Endodermal cell (in vitro differentiated cells): ENCODE measurements around the gene ACOX3. TPM values are rescaled to one million over a fixed set of nuclear protein-coding genes. Genes with fewer than 3 reads are reported as not detected.
A peak's percentile ranks its signal among the peaks of the same experiment; 100 is the strongest.

Source experiments
- DNase-seq: peaks from one replicate; pipeline ENCODE4 v3.0.0-alpha.2; 2017
- H3K27ac ChIP-seq: 2 replicates; pipeline ENCODE4 v1.5.1; 2013; ENCODE audit warnings: mild to moderate bottlenecking, low read depth, low read length, moderate library complexity
- H3K27me3 ChIP-seq: 2 replicates; pipeline ENCODE4 v1.6.1; 2013; ENCODE audit warnings: mild to moderate bottlenecking, low read length, moderate library complexity; ENCODE audit not compliant: insufficient read depth, control insufficient read depth, poor library complexity, severe bottlenecking
- H3K36me3 ChIP-seq: 2 replicates; pipeline ENCODE4 v1.7.0; 2013; ENCODE audit warnings: mild to moderate bottlenecking, low read length, moderate library complexity; ENCODE audit not compliant: control insufficient read depth, insufficient read depth
- H3K4me1 ChIP-seq: one replicate; pipeline ENCODE4 v1.7.0; 2013; ENCODE audit warnings: low read length; ENCODE audit not compliant: control insufficient read depth, insufficient read depth
- H3K4me3 ChIP-seq: 2 replicates; pipeline ENCODE4 v1.5.1; 2013; ENCODE audit warnings: mild to moderate bottlenecking, low read length, moderate library complexity
- H3K9ac ChIP-seq: 2 replicates; pipeline ENCODE4 v1.6.1; 2013; ENCODE audit warnings: mild to moderate bottlenecking, low read length, moderate library complexity; ENCODE audit not compliant: poor library complexity, severe bottlenecking; ENCODE audit errors: extremely low read depth
- H3K9me3 ChIP-seq: 2 replicates; pipeline ENCODE4 v1.6.1; 2013; ENCODE audit warnings: mild to moderate bottlenecking, low read length, moderate library complexity; ENCODE audit not compliant: control insufficient read depth
- H3K27ac Mint-ChIP-seq: 2 replicates; pipeline ENCODE4 v1.8.0; 2020; ENCODE audit warnings: mixed read lengths
- H3K27me3 Mint-ChIP-seq: 2 replicates; pipeline ENCODE4 v1.8.0; 2021; ENCODE audit warnings: mild to moderate bottlenecking, mixed read lengths; ENCODE audit not compliant: insufficient read depth
- H3K36me3 Mint-ChIP-seq: 2 replicates; pipeline ENCODE4 v1.8.0; 2020; ENCODE audit warnings: low read depth, mixed read lengths
- H3K4me1 Mint-ChIP-seq: 2 replicates; pipeline ENCODE4 v1.8.0; 2020; ENCODE audit warnings: mixed read lengths
- H3K4me3 Mint-ChIP-seq: 2 replicates; pipeline ENCODE4 v1.8.0; 2020; ENCODE audit warnings: mild to moderate bottlenecking, moderate library complexity, mixed read lengths
- H3K9me3 Mint-ChIP-seq: 2 replicates; pipeline ENCODE4 v1.8.0; 2020; ENCODE audit warnings: mild to moderate bottlenecking, mixed read lengths
- WGBS, 2 experiments: methylation state at CpG; one replicate each; pipeline versions ENCODE4 v1.1.5 to v1.1.7; 2013; ENCODE audit warnings: missing lambda C conversion rate in 2 of 2, mixed read lengths in 1 of 2; ENCODE audit not compliant: insufficient coverage in 1 of 2, insufficient read length in 1 of 2; 5-methylcytosine and 5-hydroxymethylcytosine counted together
- total RNA-seq, 2 donors: library from RNA; stranded (reverse); fragmentation: NEBNext Ultra II Directional in 1 of 2; extraction: Animal tissue kit (Norgen Biotek cat#: 25700) in 1 of 2; gene quantifications; 2 replicates in 1 of 2; 3 replicates in 1 of 2; pipeline ENCODE4 v1.2.1, GENCODE V29; 2021
- TF ChIP-seq, protein P1 (sequence below): fragments of 200-600 bp; sonication (generic); conservative IDR thresholded peaks from 2 replicates; pipeline ENCODE4 v1.5.0; 2021; ENCODE audit warnings: antibody characterized with exemption, mild to moderate bottlenecking

The ACOX3 gene
- total RNA-seq, 2 donors from 2014 or later: 55.1 to 146 TPM

GRCh38 chr4:8442596-8443358, 2.3 kb upstream of the ACOX3 start:
- Mint-ChIP-seq H3K9me3 (peaks cover 28% of the 10 kb centered on the region), H3K36me3 (peaks cover 20% of the 10 kb centered on the region), H3K27ac (no peak overlapping the region), H3K4me1 (peaks cover 28% of the 10 kb centered on the region), H3K27me3 (no peaks in the 10 kb centered on the region), H3K4me3 (peak overlapping the region; percentile 84)
- peak overlapping the region; percentile 92 for H3K4me3 ChIP-seq
- no peaks in the 10 kb centered on the region for H3K4me1 ChIP-seq
- H3K27ac ChIP-seq: no peak overlapping the region
- DNase-seq: no peak
- H3K9me3 ChIP-seq: peaks cover 21% of the 10 kb centered on the region
- TF ChIP-seq, protein P1, sequence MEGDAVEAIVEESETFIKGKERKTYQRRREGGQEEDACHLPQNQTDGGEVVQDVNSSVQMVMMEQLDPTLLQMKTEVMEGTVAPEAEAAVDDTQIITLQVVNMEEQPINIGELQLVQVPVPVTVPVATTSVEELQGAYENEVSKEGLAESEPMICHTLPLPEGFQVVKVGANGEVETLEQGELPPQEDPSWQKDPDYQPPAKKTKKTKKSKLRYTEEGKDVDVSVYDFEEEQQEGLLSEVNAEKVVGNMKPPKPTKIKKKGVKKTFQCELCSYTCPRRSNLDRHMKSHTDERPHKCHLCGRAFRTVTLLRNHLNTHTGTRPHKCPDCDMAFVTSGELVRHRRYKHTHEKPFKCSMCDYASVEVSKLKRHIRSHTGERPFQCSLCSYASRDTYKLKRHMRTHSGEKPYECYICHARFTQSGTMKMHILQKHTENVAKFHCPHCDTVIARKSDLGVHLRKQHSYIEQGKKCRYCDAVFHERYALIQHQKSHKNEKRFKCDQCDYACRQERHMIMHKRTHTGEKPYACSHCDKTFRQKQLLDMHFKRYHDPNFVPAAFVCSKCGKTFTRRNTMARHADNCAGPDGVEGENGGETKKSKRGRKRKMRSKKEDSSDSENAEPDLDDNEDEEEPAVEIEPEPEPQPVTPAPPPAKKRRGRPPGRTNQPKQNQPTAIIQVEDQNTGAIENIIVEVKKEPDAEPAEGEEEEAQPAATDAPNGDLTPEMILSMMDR: no peak
- peak overlapping the region; percentile 74 for H3K9ac ChIP-seq
- peaks cover 57% of the 10 kb centered on the region for H3K36me3 ChIP-seq
- H3K27me3 ChIP-seq: no peaks in the 10 kb centered on the region
- WGBS, 2 experiments: 67 to 78% methylated on average over 8 to 10 of the region's 10 CpGs

DNA sequence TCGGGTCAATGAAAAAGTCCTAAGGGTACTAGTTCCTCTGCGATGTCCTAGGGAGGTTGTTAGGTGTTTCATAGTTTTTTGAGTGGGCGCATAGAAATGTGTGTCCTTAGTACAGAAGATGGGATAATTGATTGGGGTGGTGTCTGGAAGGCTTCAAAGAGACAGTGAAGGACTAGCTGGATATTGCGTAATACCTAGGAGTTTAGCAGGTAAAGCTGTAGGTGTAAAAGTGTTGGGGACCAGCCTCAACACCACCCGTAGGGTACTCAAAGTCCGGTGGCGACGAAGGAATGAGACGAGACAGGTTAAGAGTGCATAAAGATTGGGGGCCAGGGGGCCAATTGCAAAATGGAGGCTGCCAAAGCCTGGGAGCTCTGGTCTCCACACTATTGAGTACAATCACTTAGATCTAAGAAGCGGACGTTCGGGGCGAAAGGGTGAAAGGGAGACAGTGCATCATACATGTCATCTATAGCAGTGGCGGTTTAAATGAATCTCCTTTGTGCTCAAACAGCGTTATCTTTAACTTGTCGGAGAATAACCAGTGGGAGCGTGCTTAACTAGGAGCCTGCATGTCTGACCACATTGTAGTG, 1.1 kb upstream of the ACOX3 start:
- H3K36me3 ChIP-seq: peaks cover 46% of the 10 kb centered on the region
- peaks cover 20% of the 10 kb centered on the region for H3K36me3 Mint-ChIP-seq
- no peaks in the 10 kb centered on the region for H3K27me3 Mint-ChIP-seq

GRCh38 chr4:8439914-8440491, 520 bp downstream of the ACOX3 start:
- H3K36me3 ChIP-seq: peaks cover 30% of the 10 kb centered on the region
- Mint-ChIP-seq H3K4me1 (peaks cover 33% of the 10 kb centered on the region), H3K27ac (peak overlapping the region; percentile 98), H3K9me3 (peaks cover 42% of the 10 kb centered on the region), H3K27me3 (no peaks in the 10 kb centered on the region), H3K4me3 (peak overlapping the region; percentile 84), H3K36me3 (peaks cover 12% of the 10 kb centered on the region)
- peak; percentile 74 for DNase-seq
- WGBS, 2 experiments: 72 to 81% methylated on average over 8 to 12 of the region's 12 CpGs
- TF ChIP-seq, protein P1: no peak
- H3K4me3 ChIP-seq: peak overlapping the region; percentile 92
- peak overlapping the region; percentile 90 for H3K27ac ChIP-seq
- peak overlapping the region; percentile 74 for H3K9ac ChIP-seq
- peaks cover 36% of the 10 kb centered on the region for H3K9me3 ChIP-seq
- peaks cover 2% of the 10 kb centered on the region for H3K4me1 ChIP-seq
- H3K27me3 ChIP-seq: no peaks in the 10 kb centered on the region

More for the DNA sequence above, 1.1 kb upstream of the ACOX3 start:
- WGBS, 2 experiments: 64 to 68% methylated on average over 17 of the region's 17 CpGs
- peak overlapping the region; percentile 74 for H3K9ac ChIP-seq
- no peak overlapping the region for H3K27ac ChIP-seq
- H3K4me3 Mint-ChIP-seq: peak overlapping the region; percentile 84
- peaks cover 33% of the 10 kb centered on the region for H3K4me1 Mint-ChIP-seq
- TF ChIP-seq, protein P1: no peak
- peaks cover 23% of the 10 kb centered on the region for H3K9me3 ChIP-seq
- no peak for DNase-seq
- H3K4me3 ChIP-seq: peak overlapping the region; percentile 92
- H3K27ac Mint-ChIP-seq: peak overlapping the region; percentile 87
- no peaks in the 10 kb centered on the region for H3K27me3 ChIP-seq
- peaks cover 34% of the 10 kb centered on the region for H3K9me3 Mint-ChIP-seq
- H3K4me1 ChIP-seq: no peaks in the 10 kb centered on the region
